SK-N-SH (cell line): ENCODE data around the gene CIAO3. TPM values are rescaled to one million over a fixed set of nuclear protein-coding genes. Genes with fewer than 3 reads are reported as not detected.

Source experiments
- CTCF ChIA-PET: fragments of 300-600, 350-600 bp; formaldehyde crosslinking; extraction: SDS; loops from one replicate; lab custom pipeline; 2021; lab: Yijun Ruan, JAX
- POLR2A ChIA-PET: fragments of 350-600 bp; sonication (Branson Sonifier 250); formaldehyde crosslinking; extraction: SDS; loops from one replicate; lab custom pipeline; 2020; ENCODE audit warnings: antibody characterized with exemption, inconsistent platforms; lab: Yijun Ruan, JAX
- DNase-seq: peaks from one replicate; pipeline ENCODE4 v3.0.0; 2012
- H2AFZ ChIP-seq: fragments of 200-600 bp; sonication (generic); 2 replicates; pipeline ENCODE4 v1.8.1; 2016; ENCODE audit warnings: antibody characterized with exemption, mild to moderate bottlenecking, low read depth
- H3F3A ChIP-seq: fragments of 200-600 bp; sonication (generic); replicated peaks from 2 replicates; pipeline ENCODE3; 2016; ENCODE audit warnings: antibody characterized with exemption, mild to moderate bottlenecking; ENCODE audit not compliant: insufficient read depth
- H3K27ac ChIP-seq, 2 experiments: fragments of 200-500 bp in 1 of 2; fragments of 200-600 bp in 1 of 2; sonication (Bioruptor generic) in 1 of 2; sonication (generic), shearing (Covaris generic) in 1 of 2; 2 replicates each; pipeline versions ENCODE4 v1.5.1 to v1.6.1; 2014 to 2016; ENCODE audit warnings: low read depth in 2 of 2, inconsistent platforms in 1 of 2, low read length in 1 of 2, mild to moderate bottlenecking in 1 of 2, mixed read lengths in 1 of 2
- H3K27me3 ChIP-seq: fragments of 200-600 bp; sonication (generic), shearing (Covaris generic); 2 replicates; pipeline ENCODE4 v1.6.1; 2016; ENCODE audit warnings: mixed run types; ENCODE audit not compliant: insufficient read depth
- H3K36me3 ChIP-seq, 2 experiments: fragments of 200-500 bp in 1 of 2; fragments of 200-600 bp in 1 of 2; sonication (Bioruptor generic) in 1 of 2; sonication (generic) in 1 of 2; replicated peaks in 1 of 2; 2 replicates each; pipeline versions ENCODE3 to v1.5.1; 2014 to 2016; ENCODE audit warnings: low read length in 1 of 2, mild to moderate bottlenecking in 1 of 2; ENCODE audit not compliant: insufficient read depth in 2 of 2, control insufficient read depth in 1 of 2
- H3K4me1 ChIP-seq, 2 experiments: fragments of 200-500 bp in 1 of 2; fragments of 200-600 bp in 1 of 2; sonication (Bioruptor generic) in 1 of 2; sonication (generic), shearing (Covaris generic) in 1 of 2; 2 replicates each; pipeline versions ENCODE4 v1.5.1 to v1.6.1; 2014 to 2016; ENCODE audit warnings: low read depth in 1 of 2, low read length in 1 of 2, mixed run types in 1 of 2; ENCODE audit not compliant: insufficient read depth in 2 of 2, control insufficient read depth in 1 of 2
- H3K4me2 ChIP-seq: fragments of 200-600 bp; sonication (generic), shearing (Covaris generic); 2 replicates; pipeline ENCODE4 v1.6.1; 2017; ENCODE audit warnings: mixed run types
- H3K4me3 ChIP-seq, 2 experiments: fragments of 200-500 bp in 1 of 2; fragments of 200-600 bp in 1 of 2; sonication (Bioruptor generic) in 1 of 2; sonication (generic), shearing (Covaris generic) in 1 of 2; 2 replicates each; pipeline versions ENCODE4 v1.5.1 to v1.8.1; 2014 to 2016; ENCODE audit warnings: low read depth in 2 of 2, inconsistent platforms in 1 of 2, low read length in 1 of 2, mild to moderate bottlenecking in 1 of 2, mixed read lengths in 1 of 2, moderate library complexity in 1 of 2
- H3K79me2 ChIP-seq: fragments of 200-600 bp; sonication (generic); 2 replicates; pipeline ENCODE4 v1.8.1; 2017; ENCODE audit warnings: mild to moderate bottlenecking; ENCODE audit not compliant: insufficient read depth
- H3K9ac ChIP-seq: fragments of 200-600 bp; sonication (generic); 2 replicates; pipeline ENCODE4 v1.6.1; 2017; ENCODE audit warnings: mixed run types
- H3K9me2 ChIP-seq: fragments of 200-600 bp; sonication (generic); 2 replicates; pipeline ENCODE4 v1.6.1; 2017; ENCODE audit warnings: mixed run types
- H3K9me3 ChIP-seq: fragments of 200-600 bp; sonication (generic); 2 replicates; pipeline ENCODE4 v1.6.1; 2017; ENCODE audit warnings: mixed run types, mild to moderate bottlenecking, moderate library complexity
- H4K20me1 ChIP-seq: fragments of 200-600 bp; sonication (generic); 2 replicates; pipeline ENCODE4 v1.6.1; 2017; ENCODE audit warnings: mild to moderate bottlenecking, mixed run types; ENCODE audit not compliant: insufficient read depth
- EZH2phosphoT487 ChIP-seq: fragments of 200-600 bp; sonication (generic); IDR thresholded peaks from 2 replicates; pipeline ENCODE4 v1.6.1; 2017; ENCODE audit warnings: low read depth, mixed run types, mild to moderate bottlenecking, antibody characterized with exemption, moderate library complexity, borderline replicate concordance
- FOSL2 ChIP-seq: IDR thresholded peaks from 2 replicates; pipeline ENCODE4 v1.4.0; 2012; ENCODE audit warnings: low read depth, mild to moderate bottlenecking, moderate library complexity, borderline replicate concordance
- IRF3 ChIP-seq: fragments of 150-350 bp; IDR thresholded peaks from 2 replicates; pipeline ENCODE4 v1.6.1; 2016; ENCODE audit warnings: mild to moderate bottlenecking, low read depth, low read length
- MAX ChIP-seq: IDR thresholded peaks from 2 replicates; pipeline ENCODE4 v1.4.0; 2012; ENCODE audit warnings: low read depth
- NFIC ChIP-seq: IDR thresholded peaks from 2 replicates; pipeline ENCODE4 v1.4.0; 2012; ENCODE audit warnings: borderline replicate concordance
- RCOR1 ChIP-seq: fragments of 150-350 bp; IDR thresholded peaks from 2 replicates; pipeline ENCODE4 v1.6.1; 2017; ENCODE audit warnings: antibody characterized with exemption, low read length
- RFX5 ChIP-seq: IDR thresholded peaks from 2 replicates; pipeline ENCODE4 v1.6.1; 2012; ENCODE audit warnings: mild to moderate bottlenecking, improper control_type of control experiment, low read length
- TCF12 ChIP-seq: IDR thresholded peaks from 2 replicates; pipeline ENCODE4 v1.4.0; 2012
- WGBS: methylation state at CpG from one replicate; pipeline ENCODE4 v1.1.6; 2017; ENCODE audit warnings: low lambda C conversion rate; 5-methylcytosine and 5-hydroxymethylcytosine counted together
- polyA plus RNA-seq, 3 experiments: library from polyadenylated mRNA; depleted of rRNA; stranded (reverse); fragments of >200 nt; gene quantifications; 2 replicates each; pipeline ENCODE4 v1.2.3, GENCODE V29; 2012

The CIAO3 gene
- polyA plus RNA-seq, 1 of the 3 experiments (the other 2 are of a cell fraction), result 14.4 TPM

- Histone ChIP-seq H3K4me2 (no peak overlapping the region), H3K9ac (no peak overlapping the region), H3K79me2 (no peaks in the 10 kb centered on the region), H3K36me3 (peaks cover 0 to 34% of the 10 kb centered on the region in 2 experiments), H4K20me1 (no peaks in the 10 kb centered on the region), H3K9me3 (no peaks in the 10 kb centered on the region), H3F3A (peaks cover 4% of the 10 kb centered on the region), H2AFZ (no peak overlapping the region), H3K4me3 (no peak overlapping the region), H3K9me2 (no peaks in the 10 kb centered on the region), H3K27me3 (no peaks in the 10 kb centered on the region), H3K27ac (no peak overlapping the region), H3K4me1 (peaks cover 0 to 9% of the 10 kb centered on the region in 2 experiments; a peak in 1 of 4 replicates)
- 94% methylated on average over 12 of the region's 12 CpGs for WGBS
- no peak for DNase-seq
- ChIA-PET CTCF (interaction anchor here (1.2 to 20.3 kb wide), 3 partner anchors 8 to 19 kb away, joined by 3 to 358 read pairs (median 33); partner anchors contain the start of genes ANTKMT, CIAO3, FBXL16 and METRN), POLR2A (interaction anchor here (1.2 kb wide), 1 partner anchor 12 kb away, joined by 4 read pairs; the partner anchor contains the start of gene ANTKMT)
- no peak for TF ChIP-seq MAX
These were observed 8.5 kb downstream of the CIAO3 start for GRCh38 chr16:732332-732731.

GRCh38 chr16:730666-731509 lies 9.9 kb downstream of the CIAO3 start:
- no peak for DNase-seq
- no peak overlapping the region for H3K4me3 ChIP-seq
- no peaks in the 10 kb centered on the region for H3K9me3 ChIP-seq
- no peak overlapping the region for H3K27ac ChIP-seq
- no peak overlapping the region for H3K4me2 ChIP-seq
- 94% methylated on average over 6 of the region's 22 CpGs for WGBS
- no peaks in the 10 kb centered on the region for H3K27me3 ChIP-seq
- peaks cover 10% of the 10 kb centered on the region for H3F3A ChIP-seq
- H3K36me3 ChIP-seq, result peaks cover 0 to 23% of the 10 kb centered on the region in 2 experiments
- no peaks in the 10 kb centered on the region for H3K9me2 ChIP-seq
- H3K4me1 ChIP-seq, result peaks cover 0 to 14% of the 10 kb centered on the region in 2 experiments; a peak in 1 of 4 replicates
- no peaks in the 10 kb centered on the region for H3K79me2 ChIP-seq
- ChIA-PET POLR2A (interaction anchor here (0.6 to 3.0 kb wide), 5 partner anchors 9 to 76 kb away, joined by 3 to 16 read pairs (median 3); no protein-coding TSS in a partner anchor), CTCF (interaction anchor here (5.2 to 20.3 kb wide), 2 partner anchors 10 to 18 kb away, joined by 33 to 358 read pairs; partner anchors contain the start of genes ANTKMT, CIAO3, FBXL16 and METRN)
- H2AFZ ChIP-seq, result no peak overlapping the region
- H4K20me1 ChIP-seq, result 0 out of 2 replicates have a peak, but pooled peaks cover 2% of the 10 kb centered on the region
- no peak for TF ChIP-seq FOSL2
- no peak for TF ChIP-seq TCF12
- no peak for TF ChIP-seq EZH2phosphoT487
- TF ChIP-seq RFX5, result no peak
- no peak for TF ChIP-seq IRF3
- no peak for TF ChIP-seq NFIC
- no peak for TF ChIP-seq RCOR1
- H3K9ac ChIP-seq, result no peak overlapping the region
